HCT116 (cell line): ENCODE measurements around the gene TMCC3. TPM values are rescaled to one million over a fixed set of nuclear protein-coding genes. Genes with fewer than 3 reads are reported as not detected.

ENCODE experiments used
- ATAC-seq: fragments of 200-7000 bp; cut with Tn5 transposase; 2 replicates; pipeline ENCODE4 v1.9.1; 2020; ENCODE audit warnings: mild to moderate bottlenecking, moderate library complexity
- BruUV-seq: library from RNA; stranded (reverse); fragments of 400-500 nt; replicated peaks from 2 replicates; lab custom pipeline; 2021; lab: Mats Ljungman, UMichigan
- CTCF ChIA-PET: fragments of 300-600 bp; sonication (Branson Sonifier 250); formaldehyde crosslinking; loops from one replicate; lab custom pipeline; 2021; ENCODE audit warnings: antibody characterized with exemption; lab: Charles Lee
- POLR2A ChIA-PET: fragments of 300-600, 350-600 bp; sonication (Branson Sonifier 250); formaldehyde crosslinking; loops from one replicate; lab custom pipeline; 2021; ENCODE audit warnings: antibody characterized with exemption; lab: Charles Lee
- RAD21 ChIA-PET, 2 experiments: fragments of 300-600 bp; sonication (Branson Sonifier 250); formaldehyde crosslinking; loops; one replicate each; lab custom pipeline; 2023; ENCODE audit warnings: low total read pairs in 2 of 2; ENCODE audit not compliant: uncharacterized antibody in 2 of 2, unreplicated experiment in 2 of 2, low non-redundant PET in 1 of 2; lab: Charles Lee
- DNase-seq: peaks from one replicate; pipeline ENCODE4 v3.0.0-alpha.2; 2010; ENCODE audit warnings: low read depth, low spot score
- H2AFZ ChIP-seq: fragments of 200-600 bp; shearing (Covaris generic), sonication (generic); 2 replicates; pipeline ENCODE4 v1.6.1; 2017; ENCODE audit warnings: low read depth, mixed run types, mixed read lengths, antibody characterized with exemption, low read length; ENCODE audit not compliant: poor library complexity, severe bottlenecking
- H3K27ac ChIP-seq: 2 replicates; pipeline ENCODE4 v1.5.1; 2012; ENCODE audit warnings: low read depth, low read length
- H3K27me3 ChIP-seq: fragments of 200-600 bp; sonication (generic); 2 replicates; pipeline ENCODE4 v1.6.1; 2016; ENCODE audit warnings: mixed run types, low read length, mixed read lengths; ENCODE audit not compliant: insufficient read depth
- H3K36me3 ChIP-seq, 2 experiments: fragments of 200-500 bp in 1 of 2; fragments of 200-600 bp in 1 of 2; sonication (Bioruptor generic) in 1 of 2; sonication (generic) in 1 of 2; 2 replicates each; pipeline versions ENCODE4 v1.5.1 to v1.6.1; 2014 to 2016; ENCODE audit warnings: low read length in 2 of 2, inconsistent platforms in 1 of 2, mixed read lengths in 1 of 2, mixed run types in 1 of 2; ENCODE audit not compliant: insufficient read depth in 2 of 2, control insufficient read depth in 1 of 2
- H3K4me1 ChIP-seq, 2 experiments: fragments of 200-600 bp in 1 of 2; sonication (generic) in 1 of 2; 2 replicates each; pipeline versions ENCODE4 v1.5.1 to v1.6.1; 2012 to 2017; ENCODE audit warnings: low read length in 2 of 2, inconsistent platforms in 1 of 2, mild to moderate bottlenecking in 1 of 2, mixed read lengths in 1 of 2, mixed run types in 1 of 2, moderate library complexity in 1 of 2; ENCODE audit not compliant: insufficient read depth in 2 of 2, control insufficient read depth in 1 of 2
- H3K4me2 ChIP-seq: fragments of 200-600 bp; sonication (generic); 2 replicates; pipeline ENCODE4 v1.6.1; 2017; ENCODE audit warnings: mixed run types, low read length, mixed read lengths
- H3K4me3 ChIP-seq, 2 experiments: fragments of 200-600 bp in 1 of 2; sonication (generic) in 1 of 2; replicated peaks in 1 of 2; 2 replicates each; pipeline ENCODE4 v1.5.1; 2011 to 2016; ENCODE audit warnings: low read length in 2 of 2, control low read depth in 1 of 2, low read depth in 1 of 2, mild to moderate bottlenecking in 1 of 2, mixed read lengths in 1 of 2, mixed run types in 1 of 2
- H3K79me2 ChIP-seq: fragments of 200-600 bp; sonication (generic); 2 replicates; pipeline ENCODE4 v1.6.1; 2017; ENCODE audit warnings: mild to moderate bottlenecking, mixed run types, low read length, moderate library complexity, mixed read lengths; ENCODE audit not compliant: insufficient read depth
- H3K9ac ChIP-seq: fragments of 200-600 bp; sonication (generic); 2 replicates; pipeline ENCODE4 v1.6.1; 2016; ENCODE audit warnings: low read length, mixed read lengths
- H3K9me2 ChIP-seq: fragments of 200-600 bp; sonication (generic), shearing (Covaris generic); 2 replicates; pipeline ENCODE4 v1.6.1; 2017; ENCODE audit warnings: mixed run types, mild to moderate bottlenecking, moderate library complexity; ENCODE audit not compliant: insufficient read depth
- H3K9me3 ChIP-seq, 2 experiments: fragments of 200-500 bp in 1 of 2; fragments of 200-600 bp in 1 of 2; sonication (Bioruptor generic) in 1 of 2; sonication (generic) in 1 of 2; 2 replicates each; pipeline ENCODE4 v1.6.1; 2014 to 2017; ENCODE audit warnings: low read length in 2 of 2, mixed read lengths in 2 of 2, inconsistent platforms in 1 of 2, low read depth in 1 of 2, mild to moderate bottlenecking in 1 of 2, mixed run types in 1 of 2, moderate library complexity in 1 of 2; ENCODE audit not compliant: control insufficient read depth in 1 of 2, insufficient read depth in 1 of 2
- H4K20me1 ChIP-seq: fragments of 200-600 bp; sonication (generic), shearing (Covaris generic); 2 replicates; pipeline ENCODE4 v1.6.1; 2017; ENCODE audit warnings: mixed run types, mild to moderate bottlenecking, moderate library complexity; ENCODE audit not compliant: insufficient read depth
- CTCF ChIP-seq, 3 experiments: fragments of 200-600 bp in 1 of 3; sonication (generic) in 1 of 3; IDR thresholded peaks in 2 of 3; conservative IDR thresholded peaks in 1 of 3; 2 replicates each; pipeline ENCODE4 v1.5.1; 2012 to 2017; ENCODE audit warnings: low read depth in 2 of 3, low read length in 2 of 3, antibody characterized with exemption in 1 of 3, borderline replicate concordance in 1 of 3, control low read depth in 1 of 3, mild to moderate bottlenecking in 1 of 3, mixed read lengths in 1 of 3, mixed run types in 1 of 3, moderate library complexity in 1 of 3; ENCODE audit not compliant: insufficient read depth in 1 of 3
- EZH2phosphoT487 ChIP-seq: fragments of 200-600 bp; IDR thresholded peaks from 2 replicates; pipeline ENCODE4 v1.6.1; 2018; ENCODE audit warnings: antibody characterized with exemption, borderline replicate concordance
- POLR2AphosphoS5 ChIP-seq: IDR thresholded peaks from 2 replicates; pipeline ENCODE4 v1.6.1; 2011; ENCODE audit warnings: mild to moderate bottlenecking, low read depth, low read length, moderate library complexity
- RAD21 ChIP-seq: IDR thresholded peaks from 2 replicates; pipeline ENCODE4 v1.6.1; 2012; ENCODE audit warnings: low read depth, mild to moderate bottlenecking
- REST ChIP-seq: IDR thresholded peaks from 2 replicates; pipeline ENCODE4 v1.6.1; 2012; ENCODE audit warnings: low read depth
- intact Hi-C: fragments of 100-400 bp; cut with micrococcal nuclease; formaldehyde crosslinking; loops from 2 replicates; pipeline ENCODE4 v1.10.0; 2022
- total RNA-seq: library from RNA; stranded (reverse); gene quantifications from one replicate; pipeline ENCODE4 v1.2.1, GENCODE V29; 2021; ENCODE audit not compliant: unreplicated experiment

TMCC3 gene
- total RNA-seq, 1 experiment from 2014 or later = 4.5 TPM

- RAD21 ChIA-PET = no interaction called here
- Histone ChIP-seq H3K4me3 (no peak overlapping the region), H2AFZ (no peak overlapping the region), H3K4me1 (peaks cover 0 to 32% of the 10 kb centered on the region in 2 experiments; a peak in 2 of 4 replicates), H3K9me2 (no peaks in the 10 kb centered on the region), H3K27me3 (no peaks in the 10 kb centered on the region), H4K20me1 (no peaks in the 10 kb centered on the region), H3K4me2 (no peak overlapping the region), H3K9me3 (no peaks in the 10 kb centered on the region), H3K27ac (no peak overlapping the region), H3K36me3 (no peaks in the 10 kb centered on the region), H3K9ac (no peak overlapping the region), H3K79me2 (no peaks in the 10 kb centered on the region)
- ATAC-seq (no peak), DNase-seq (no peak)
- POLR2A ChIA-PET = interaction anchor here (0.6 kb wide), 1 partner anchor 838 kb away, joined by 4 read pairs; no protein-coding TSS in a partner anchor
- CTCF ChIA-PET = no interaction called here
- intact Hi-C loops = no loop called here
- no TSS peak for BruUV-seq
- TF ChIP-seq RAD21 = no peak
- TF ChIP-seq POLR2AphosphoS5 = no peak
- no peak for TF ChIP-seq REST
Observed at GRCh38 chr12:94623161-94623920, 27.0 kb downstream of the TMCC3 start.

GRCh38 chr12:94622475-94622874 lies 27.9 kb downstream of the TMCC3 start:
- H3K9me2 ChIP-seq = no peaks in the 10 kb centered on the region
- RAD21 ChIA-PET = no interaction called here
- TF ChIP-seq EZH2phosphoT487 (no peak), CTCF (IDR thresholded peaks at IDR 0.05 in 2 of 3, conservative IDR thresholded peaks at IDR 0.05 in 1 of 3; ENCODE audit: borderline replicate concordance in 1 of 3, insufficient read depth in 1 of 3, low read depth in 2 of 3, low read length in 2 of 3) (no peak)
- no peak overlapping the region for H2AFZ ChIP-seq
- H3K4me1 ChIP-seq = peaks cover 0 to 32% of the 10 kb centered on the region in 2 experiments; a peak in 2 of 4 replicates
- no peaks in the 10 kb centered on the region for H3K27me3 ChIP-seq
- H3K9ac ChIP-seq = no peak overlapping the region
- no peaks in the 10 kb centered on the region for H3K36me3 ChIP-seq
- H3K9me3 ChIP-seq = no peaks in the 10 kb centered on the region
- H3K27ac ChIP-seq = no peak overlapping the region
- BruUV-seq = no TSS peak
- H3K4me2 ChIP-seq = peak overlapping the region; percentile 71
- H3K79me2 ChIP-seq = no peaks in the 10 kb centered on the region
- intact Hi-C loops = no loop called here
- H4K20me1 ChIP-seq = no peaks in the 10 kb centered on the region
- no peak overlapping the region for H3K4me3 ChIP-seq
- DNase-seq (no peak), ATAC-seq (no peak)
- CTCF ChIA-PET = no interaction called here
- POLR2A ChIA-PET = no interaction called here
